CD4-positive, alpha-beta T cell treated with Interleukin-4 for 4 hours (primary cell): ENCODE measurements around the gene STK32C.
"Not testable (repeated sequence)": the region's sequence is repeated elsewhere in the genome, so short reads cannot be mapped to it uniquely, and the experiment has no call there.

Source experiments
- DNase-seq: peaks from one replicate; pipeline ENCODE4 v3.0.0-alpha.2; 2020

The STK32C gene

DNA sequence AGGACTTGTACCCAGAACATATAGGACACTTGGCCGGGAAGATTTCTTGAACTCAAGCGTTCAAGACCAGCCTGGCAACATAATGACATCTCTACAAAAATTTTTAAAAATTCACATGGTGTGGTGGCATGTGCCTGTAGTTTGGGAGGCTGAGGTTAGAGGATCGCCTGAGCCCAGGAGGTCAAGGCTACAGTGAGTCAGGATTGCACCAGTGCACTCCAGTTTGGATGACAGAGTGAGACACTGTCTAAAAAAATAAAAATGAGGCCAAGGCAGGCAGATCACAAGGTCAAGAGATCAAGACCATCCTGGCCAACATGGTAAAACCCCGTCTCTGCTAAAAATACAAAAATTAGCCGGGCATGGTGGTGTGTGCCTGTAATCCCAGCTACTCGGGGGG, 9.7 kb upstream of the STK32C start:
- not testable (repeated sequence) for DNase-seq

DNA sequence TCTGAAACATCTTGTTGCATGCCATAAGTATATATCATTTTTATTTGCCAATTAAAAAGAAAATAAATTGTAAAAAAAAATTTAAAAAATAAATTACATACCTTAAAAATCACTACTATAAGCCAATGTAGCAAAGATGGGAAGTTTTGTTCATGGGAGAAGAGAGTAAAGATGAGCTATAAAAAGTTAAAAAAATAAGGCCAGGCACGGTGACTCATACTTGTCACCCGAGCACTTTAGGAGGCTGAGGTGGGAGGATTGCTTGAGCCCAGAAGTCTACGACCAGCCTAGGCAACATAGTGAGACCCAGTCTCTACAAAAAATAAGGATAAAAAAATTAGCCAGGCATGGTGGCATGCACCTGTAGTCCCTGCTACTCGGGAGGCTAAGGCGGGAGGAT, 8.4 kb upstream of the STK32C start:
- no peak for DNase-seq

DNA sequence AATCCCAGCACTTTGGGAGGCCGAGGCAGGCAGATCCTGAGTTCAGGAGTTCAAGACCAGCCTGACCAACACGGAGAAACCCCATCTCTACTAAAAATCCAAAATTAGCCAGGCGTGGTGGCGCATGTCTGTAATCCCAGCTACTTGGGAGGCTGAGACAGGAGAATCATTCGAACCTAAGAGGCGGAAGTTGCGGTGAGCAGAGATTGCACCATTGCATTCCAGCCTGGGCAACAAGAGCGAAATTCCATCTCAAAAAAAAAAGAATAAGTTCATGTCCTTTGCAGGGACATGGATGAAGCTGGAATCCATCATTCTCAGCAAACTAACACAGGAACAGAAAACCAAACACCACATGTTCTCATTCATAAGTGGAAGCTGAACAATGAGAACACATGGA, 7.1 kb upstream of the STK32C start:
- DNase-seq, result not testable (repeated sequence)

DNA sequence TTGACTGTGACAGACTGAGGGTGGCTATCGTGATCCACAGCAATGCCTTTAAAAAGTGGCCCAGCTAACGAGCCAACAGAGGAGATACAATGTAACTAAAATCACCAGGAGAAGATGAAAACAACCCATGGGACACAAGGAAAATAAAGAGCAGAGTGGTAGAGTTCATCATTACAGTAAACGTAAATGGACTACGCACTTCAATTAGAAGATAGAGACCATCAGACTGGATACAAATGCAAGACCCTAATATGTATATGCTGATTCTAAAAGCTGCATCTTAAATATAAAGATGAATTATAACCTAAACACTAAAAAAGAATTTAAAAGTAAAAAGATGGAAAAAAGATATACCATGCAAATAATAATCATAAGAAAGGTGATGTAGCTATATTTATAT, 6.6 kb upstream of the STK32C start:
- DNase-seq, result no peak

DNA sequence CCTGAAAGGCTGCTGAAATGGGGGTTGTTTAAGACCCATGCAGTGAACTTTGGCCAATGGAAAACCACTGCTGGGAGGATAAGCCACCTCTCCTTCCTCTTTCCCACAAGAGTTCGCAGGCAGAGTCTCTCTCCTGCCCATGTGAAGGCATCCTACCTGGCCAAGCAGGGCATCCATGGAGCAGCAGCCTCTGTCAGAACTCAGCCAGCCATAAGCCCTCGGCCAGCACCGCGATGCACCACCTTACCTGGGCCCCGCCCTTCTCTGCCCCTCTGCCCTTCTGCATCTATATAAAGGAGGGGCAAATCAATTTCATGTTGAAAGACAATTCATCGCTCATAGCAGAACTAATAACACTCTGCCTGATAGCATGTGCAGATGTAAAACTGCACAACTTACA, 6.1 kb upstream of the STK32C start:
- DNase-seq, result no peak

DNA sequence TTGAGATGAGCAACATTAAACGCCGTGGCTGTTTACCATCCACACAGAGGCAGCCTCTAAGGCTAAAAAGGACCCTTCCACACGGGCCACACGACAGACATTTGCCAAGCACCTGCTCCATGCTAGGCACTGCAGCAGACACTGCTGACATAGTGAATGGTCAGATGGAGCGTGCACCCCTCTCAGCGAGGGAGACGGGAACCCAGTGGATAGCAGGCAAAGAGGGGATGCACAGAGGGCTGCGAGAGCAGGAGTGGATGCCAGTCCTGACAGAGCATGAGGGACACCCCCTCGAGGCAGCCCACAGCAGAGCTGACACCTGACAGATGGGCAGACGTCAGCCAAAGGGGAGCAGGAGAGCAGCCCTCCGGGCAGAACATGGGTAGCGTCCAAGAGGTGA, 5.6 kb upstream of the STK32C start:
- no peak for DNase-seq

DNA sequence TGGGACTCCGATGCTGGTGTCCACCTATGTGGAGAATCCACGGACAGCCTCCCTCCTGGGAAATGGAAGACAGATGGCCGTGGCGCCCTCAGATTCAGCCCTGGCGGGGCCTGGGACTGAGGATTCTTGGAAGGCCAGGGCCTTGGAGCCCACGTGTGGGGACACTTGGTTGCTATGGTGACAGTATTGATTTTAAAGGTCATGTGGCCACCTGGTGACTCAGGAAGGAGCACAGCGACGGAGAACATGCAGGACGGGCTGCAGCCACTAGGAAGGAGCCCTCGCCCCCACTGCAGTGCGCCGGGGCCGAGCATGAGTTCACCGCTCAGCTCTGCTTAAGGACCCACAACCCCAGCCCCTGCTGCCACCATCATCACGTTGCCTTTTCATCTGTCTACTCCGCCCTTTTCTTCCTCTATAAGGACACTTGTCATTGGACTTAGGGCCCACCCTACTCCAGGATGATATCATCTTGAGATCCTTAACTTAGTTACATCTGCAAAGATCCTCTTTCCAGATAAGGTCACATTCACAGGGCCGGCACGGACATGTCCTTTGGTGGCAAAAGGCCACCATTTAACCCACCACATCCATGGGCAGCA, 3.7 kb upstream of the STK32C start:
- no peak for DNase-seq

DNA sequence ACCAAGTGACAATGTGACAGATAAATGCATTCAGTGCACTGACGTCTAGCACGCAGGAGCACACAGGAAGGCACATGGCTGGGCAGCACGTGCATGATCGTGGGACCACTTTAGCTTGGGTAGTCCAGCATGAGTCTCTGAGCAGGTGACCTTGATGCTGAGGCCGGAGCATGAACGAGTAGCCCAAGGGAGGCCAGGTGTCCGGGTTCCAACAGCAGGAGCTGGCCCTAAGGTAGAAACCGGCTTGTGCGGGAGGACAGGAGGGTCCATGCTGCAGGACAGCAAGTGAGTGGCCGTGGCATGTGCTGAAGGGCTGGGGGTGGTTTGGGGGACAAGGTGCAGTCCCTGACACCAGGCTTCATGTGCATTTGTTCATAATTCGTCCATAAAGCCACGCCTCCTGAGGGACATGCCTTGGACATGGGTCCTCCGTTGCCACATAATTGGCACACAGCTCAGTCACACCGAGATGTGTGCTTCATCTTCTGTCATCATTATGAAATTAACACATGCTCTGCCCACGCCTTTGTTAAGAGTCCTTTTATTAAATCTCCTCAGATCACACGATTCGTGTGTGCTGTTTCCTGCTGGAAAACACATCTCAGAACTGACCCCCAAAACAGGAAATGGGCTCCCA, 3.1 kb upstream of the STK32C start:
- no peak for DNase-seq

DNA sequence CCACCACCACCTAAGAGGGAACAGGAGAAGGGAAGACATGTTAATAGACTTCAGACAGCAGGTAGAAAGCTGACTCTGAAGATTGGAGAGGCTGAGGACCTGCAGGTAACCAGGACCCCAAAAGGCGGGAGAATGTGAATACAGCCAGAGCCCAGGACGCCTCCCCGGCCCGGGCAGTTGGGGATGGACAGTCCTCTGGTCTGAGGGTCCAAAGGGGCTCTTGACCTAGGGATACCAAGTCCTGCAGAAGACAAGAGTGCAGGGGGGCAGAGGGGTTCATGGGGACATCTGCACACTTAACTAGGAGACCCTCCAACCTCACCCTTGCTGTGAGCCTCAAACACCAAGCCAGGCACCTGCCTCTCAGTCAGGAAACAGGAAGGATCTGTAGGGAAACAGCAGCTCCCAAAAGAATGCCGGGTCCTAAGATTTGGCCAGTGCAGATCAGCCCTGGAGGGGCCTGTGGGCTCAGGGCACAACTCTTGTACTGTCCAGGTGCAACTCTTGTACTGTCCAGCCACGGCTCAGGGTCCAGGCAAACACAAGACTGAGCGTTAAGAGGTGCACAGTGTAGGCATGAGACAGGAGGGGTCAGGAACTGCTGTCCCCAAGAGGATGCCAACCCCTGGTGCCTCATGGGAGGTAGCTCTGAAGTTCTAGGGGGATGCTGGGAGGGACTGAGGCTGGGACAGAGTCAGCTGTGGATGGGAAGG, 2.3 kb upstream of the STK32C start:
- DNase-seq, result no peak

DNA sequence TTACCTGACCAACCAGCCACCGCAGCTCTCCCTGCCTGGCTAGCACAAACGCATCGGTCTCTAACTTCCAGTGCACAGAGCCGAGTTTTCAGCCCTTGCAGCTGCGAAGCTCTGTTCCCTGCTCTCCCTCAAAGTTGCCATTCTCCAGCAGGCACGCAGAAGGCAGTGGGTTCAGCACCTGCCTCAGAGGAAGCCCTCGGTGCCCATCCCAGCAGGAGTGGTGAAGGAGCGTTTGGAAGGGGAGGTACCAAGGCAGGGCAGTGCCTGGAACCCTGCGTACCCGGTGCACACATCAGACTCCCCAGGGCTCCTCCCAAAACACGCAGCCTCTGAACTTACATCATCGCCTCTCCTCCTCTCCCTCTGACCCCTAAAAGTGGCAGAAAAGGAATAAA, 1.7 kb upstream of the STK32C start:
- DNase-seq, result no peak

DNA sequence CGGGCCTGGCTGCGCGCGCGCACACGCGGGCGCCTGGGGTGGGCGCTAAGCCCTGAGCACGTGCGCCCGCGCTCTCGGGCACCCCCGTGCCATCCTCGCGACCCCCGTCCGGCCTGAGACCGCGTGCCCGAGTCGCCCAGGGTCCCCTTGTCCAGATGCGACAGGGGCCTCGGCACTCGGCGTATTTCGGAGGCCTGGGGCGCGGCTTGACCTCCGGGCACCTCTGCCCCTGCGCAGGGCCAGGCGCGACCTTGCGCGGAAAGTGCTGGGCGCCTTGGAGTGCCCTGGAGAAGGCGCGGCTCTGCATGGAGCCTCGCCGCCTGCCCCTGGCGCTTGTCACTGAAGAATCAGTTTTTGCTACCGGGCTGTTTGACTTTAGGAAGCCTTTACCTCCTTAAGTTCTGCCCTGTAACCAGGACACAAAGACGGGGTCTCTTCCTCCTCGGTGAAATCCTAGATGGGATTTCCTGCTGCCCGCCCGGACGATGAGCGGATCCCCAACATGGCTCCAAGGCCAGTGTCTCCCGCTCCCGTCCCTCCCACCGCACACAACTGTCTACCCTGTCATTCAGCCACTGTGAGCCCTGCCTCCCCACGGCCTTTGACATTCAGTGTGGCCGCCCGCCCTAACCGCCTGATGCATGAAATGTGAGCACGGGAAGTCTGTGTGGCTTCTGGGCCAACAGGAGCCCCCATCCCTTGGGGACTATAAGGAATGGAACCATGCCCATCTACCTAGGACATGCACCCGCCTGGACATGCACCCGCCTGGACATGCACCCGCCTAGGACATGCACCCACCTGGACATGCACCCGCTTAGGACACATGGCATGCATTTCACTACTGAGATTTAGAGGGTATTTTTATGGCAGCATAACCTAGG, 1.1 kb upstream of the STK32C start:
- DNase-seq, result no peak

DNA sequence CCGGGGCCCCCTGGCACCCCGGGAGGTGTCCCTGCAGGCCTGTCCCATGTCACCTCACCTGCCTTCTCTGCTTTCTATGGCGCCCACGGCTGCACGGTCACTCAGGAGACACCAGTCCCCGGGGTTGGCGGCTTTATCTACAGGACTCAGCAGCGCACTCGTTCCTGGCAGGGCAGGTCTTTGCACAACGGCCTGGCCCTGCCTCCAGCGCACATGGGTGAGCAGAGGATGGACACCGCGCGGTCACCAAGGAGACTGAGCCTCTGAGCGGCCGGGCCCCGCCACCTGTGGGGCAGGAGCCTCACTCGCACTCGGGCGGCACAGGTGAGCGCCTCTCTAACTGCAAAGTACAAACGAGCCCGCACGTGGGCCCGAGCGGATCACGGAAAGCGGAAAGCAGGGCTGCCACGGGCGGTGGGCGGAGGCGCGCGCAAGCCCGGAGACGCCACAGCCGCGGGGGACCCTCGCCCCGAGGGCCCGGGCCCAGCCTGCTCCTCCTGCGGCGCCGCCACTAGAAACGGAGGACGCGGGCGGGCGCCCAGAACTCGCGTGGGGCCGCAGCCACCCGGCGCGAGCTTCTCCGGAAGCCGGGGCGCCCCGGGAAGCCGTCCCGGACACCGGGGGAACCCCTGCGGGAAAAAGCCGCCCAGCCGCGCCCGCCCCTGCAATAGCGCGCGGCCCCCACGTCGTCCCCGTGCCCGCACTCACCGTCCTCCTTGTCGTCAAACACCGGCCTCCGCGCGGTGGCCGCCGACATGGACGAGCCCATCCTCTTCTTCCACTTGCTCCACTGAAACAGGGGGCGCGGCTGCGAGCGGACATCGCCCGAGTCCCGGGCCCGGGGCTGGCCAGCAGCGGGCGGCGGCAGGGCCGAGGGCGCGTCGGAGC, 642 bp downstream of the STK32C start:
- DNase-seq, result no peak

DNA sequence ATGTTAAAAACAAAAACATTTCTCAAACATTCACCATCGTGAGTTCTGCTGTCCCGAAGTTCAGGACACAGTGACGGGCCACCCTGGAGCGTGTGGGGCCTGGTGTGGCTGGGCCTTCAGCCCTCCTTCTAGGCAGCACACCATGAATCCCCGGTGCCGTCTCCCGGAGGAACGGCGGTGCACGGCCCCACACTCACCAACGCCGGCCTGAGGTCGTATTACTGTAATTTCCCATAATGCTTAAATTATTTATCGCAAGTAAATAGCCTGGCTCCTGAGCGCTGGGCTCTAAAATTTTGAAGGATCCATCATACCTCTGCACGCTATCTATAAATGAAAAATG, 1.4 kb downstream of the STK32C start:
- no peak for DNase-seq

DNA sequence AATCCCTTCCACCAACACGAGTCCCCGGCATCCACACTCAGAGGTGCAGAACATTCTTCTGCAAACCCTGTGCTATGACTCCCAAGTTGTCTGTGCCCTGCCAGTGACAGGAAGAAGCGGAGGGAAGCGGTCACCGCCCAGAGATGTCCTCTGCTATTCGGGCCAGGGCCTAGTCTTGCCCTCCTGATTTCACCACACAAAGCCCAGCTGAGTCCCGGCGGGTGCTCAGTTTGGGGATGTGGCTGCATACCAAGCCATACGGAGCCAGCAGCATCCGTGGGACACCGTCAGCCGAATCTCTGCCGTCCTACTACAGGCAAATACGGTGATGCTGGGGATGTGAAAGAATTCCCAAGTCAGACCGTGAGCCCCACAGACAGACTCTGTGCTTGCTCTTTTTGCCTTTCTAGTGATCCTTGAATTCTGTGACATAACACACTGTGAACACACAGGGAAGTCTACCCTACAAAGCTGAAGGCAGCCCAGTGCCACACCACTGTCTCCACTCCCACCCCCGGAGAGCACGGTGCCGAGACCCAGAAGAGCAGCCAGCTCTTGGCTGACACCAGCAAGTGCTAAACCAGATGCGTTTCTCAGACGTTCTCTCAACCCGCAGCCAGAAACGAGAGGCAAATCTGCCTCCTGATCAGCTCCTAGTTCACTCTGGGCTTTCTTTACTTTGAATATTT, 2.0 kb downstream of the STK32C start:
- no peak for DNase-seq

DNA sequence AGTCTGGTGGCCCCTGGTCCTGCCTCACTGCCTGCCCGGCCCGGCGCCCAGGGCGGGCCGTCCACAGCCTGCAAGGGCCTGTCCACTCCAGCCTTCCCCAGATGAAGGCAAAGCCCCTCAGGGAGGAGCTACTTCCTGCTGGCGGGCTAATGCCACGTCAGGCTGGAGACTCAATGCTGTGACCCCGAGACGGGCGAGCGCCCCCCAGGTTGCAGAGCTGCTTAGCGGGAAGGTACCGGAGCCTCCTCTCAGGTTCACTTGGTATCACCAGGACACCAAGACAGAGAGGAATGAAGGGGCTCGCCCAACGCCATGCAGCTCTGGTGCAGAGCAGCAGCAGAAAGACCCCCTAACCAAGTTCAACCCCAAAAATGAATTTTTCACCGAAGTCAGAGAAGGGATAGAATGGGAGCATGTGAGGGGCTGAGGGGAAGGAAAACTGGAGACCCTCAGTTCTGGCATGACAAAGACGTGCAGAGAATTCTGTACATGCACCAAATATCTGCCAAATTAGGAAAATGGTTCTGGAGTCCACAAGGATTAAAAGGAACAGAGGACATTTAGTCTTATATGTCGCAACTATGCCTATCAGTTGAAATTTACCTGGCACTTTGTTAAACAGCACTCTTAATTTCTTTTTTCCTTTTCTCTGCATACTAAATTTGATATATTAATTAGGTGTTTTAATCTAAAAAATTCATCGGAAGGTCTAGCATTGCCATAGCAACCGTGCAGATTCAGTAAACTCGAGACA, 2.8 kb downstream of the STK32C start:
- no peak for DNase-seq

DNA sequence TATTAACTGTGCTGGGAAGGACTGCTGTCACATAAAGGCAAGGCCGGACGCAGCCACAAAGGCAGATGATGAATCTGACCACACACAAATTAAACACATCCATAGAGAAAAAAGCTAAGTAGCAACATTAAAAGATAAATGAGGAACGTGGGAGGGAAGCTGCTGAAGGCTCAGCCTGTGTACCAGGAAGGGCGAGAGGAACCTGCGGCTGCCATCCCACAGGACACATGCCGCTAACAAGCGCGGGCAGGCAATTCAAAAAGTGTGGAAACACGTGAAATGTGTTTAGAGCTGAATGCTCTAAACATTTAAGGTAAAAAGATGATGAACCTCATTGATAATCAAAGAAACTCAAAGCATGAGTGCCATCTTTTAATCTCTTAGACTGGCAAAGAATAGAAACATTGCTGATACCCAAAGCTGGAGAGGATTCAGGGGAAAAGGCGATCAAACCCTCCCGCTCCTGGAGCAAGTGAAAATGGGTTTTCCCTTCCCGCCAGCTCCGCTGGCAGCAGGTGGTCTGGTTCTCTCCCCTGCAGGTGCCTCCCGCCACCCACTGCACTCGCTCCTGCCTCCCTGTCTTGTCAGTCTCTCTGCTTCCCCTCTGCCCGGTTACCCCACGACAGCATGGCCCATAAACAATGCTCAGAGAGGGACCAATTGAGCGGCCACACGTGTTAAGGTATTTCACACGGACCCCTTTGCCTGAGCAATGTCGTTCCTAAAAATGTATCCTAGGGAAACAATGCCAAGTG, 4.2 kb downstream of the STK32C start:
- DNase-seq, result no peak

DNA sequence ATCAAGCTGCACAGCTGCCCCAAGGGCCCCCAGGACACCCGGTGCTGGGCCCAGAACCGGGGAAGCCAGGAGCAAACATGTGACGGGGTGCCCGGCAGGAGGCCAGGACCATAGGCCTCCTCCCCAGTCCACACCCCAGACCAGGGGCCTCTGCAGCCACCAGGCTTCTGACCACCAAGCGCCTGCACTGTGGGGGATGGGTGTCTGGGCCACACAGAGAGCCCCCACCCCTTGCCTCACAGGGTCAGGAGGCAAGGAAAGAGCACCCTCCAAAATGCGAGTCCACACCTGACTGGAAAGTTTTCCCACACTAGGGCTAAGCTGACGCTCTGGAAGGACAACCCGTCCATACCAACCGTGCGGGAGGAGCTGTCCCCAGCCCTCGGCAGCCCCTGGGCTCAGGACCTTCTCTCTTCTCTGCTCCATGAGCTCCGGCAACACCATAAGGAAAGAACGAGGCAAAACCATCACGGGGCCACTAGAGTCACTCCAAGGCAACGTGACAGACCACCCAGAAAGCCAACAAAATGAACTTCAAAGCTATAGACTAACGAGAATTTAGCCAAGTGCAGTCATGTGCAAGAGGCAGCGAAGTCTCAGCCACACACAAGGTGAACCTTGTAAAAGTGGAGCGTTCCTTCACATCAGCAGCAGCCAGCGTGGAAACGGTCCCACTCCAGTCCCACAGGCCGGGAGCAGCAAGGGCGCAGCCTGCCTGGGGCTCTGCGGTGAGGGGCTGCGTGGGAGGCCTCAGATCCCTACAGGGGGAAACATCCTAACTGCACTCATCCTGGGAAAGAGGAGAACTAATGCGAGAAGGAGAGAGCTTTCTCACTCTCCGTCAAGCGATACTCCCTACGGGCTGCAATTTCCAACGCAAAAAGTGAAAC, 5.1 kb downstream of the STK32C start:
- DNase-seq, result no peak

DNA sequence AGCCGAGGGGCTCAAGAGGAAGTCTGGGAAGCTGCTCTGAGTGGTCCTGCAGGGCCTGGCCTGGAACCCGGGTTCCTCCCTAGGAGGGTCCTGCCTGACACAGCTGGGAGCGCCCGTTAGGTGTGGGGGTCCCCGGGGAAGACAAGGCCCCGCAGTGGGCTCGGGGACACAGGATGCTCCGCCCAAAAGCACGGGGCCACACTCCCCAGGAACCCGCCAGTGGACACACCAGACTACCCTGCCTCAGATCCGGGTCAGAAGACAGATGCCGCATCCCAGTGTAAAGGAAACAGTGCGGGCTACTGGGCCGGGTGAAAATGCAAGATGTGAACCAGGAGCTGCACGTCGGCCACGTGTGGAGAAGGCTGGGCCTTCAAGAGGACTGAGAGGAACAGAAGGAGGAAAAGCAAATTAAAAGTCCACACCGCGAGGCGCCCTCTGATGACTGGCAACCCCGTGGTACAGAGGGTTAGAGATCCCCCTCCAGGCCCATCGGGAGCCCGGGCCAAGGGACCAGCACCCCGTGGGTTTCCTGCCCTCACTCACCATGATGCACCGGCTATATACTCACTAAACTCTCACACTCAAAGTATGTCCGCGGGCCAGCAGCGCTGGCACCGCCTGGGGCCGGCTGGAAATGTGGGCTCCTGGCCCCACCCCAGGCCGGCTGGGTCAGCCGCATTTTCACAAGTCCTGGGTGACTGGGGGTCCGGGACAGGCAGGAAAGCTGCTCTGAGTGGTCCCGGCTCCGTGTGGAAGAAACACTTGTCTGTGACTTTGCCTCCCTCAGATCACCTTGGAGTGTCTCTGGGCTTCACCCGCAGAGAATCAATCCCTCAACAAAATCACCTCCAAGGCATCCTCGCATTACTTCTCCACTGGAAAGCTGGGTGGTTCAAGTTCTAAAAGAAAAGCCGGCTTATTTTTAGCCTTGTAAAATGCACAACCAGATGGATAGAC, 6.1 kb downstream of the STK32C start:
- DNase-seq, result no peak
